HepG2 (cell line): ENCODE results near the gene METTL27. TPM values are rescaled to one million over a fixed set of nuclear protein-coding genes. Genes with fewer than 3 reads are reported as not detected.

Experiments used
- EHMT2 ChIP-seq: fragments of 200-600 bp; sonication (generic); IDR thresholded peaks from 2 replicates; pipeline ENCODE4 v1.7.0; 2017; ENCODE audit warnings: antibody characterized with exemption, low read depth, low read length, borderline replicate concordance
- ETV5 ChIP-seq: IDR thresholded peaks from 2 replicates; pipeline ENCODE4 v1.6.1; 2018; ENCODE audit warnings: missing biosample characterization, missing genetic modification reagents, inconsistent platforms, borderline replicate concordance
- HDAC1 ChIP-seq: sonication (generic); formaldehyde crosslinking; IDR thresholded peaks from 2 replicates; pipeline ENCODE4 v1.5.1; 2020; ENCODE audit warnings: mild to moderate bottlenecking, missing genetic modification reagents
- HIC2 ChIP-seq: sonication (generic); formaldehyde crosslinking; IDR thresholded peaks from 2 replicates; pipeline ENCODE4 v1.9.0; 2022; ENCODE audit warnings: low read depth, missing genetic modification reagents
- MED1 ChIP-seq: sonication (generic); formaldehyde crosslinking; IDR thresholded peaks from 2 replicates; pipeline ENCODE4 v1.4.0; 2020; ENCODE audit warnings: missing genetic modification reagents
- MED8 ChIP-seq: sonication (generic); formaldehyde crosslinking; IDR thresholded peaks from 2 replicates; pipeline ENCODE4 v1.8.1; 2023; ENCODE audit warnings: mild to moderate bottlenecking, missing genetic modification reagents; ENCODE audit not compliant: insufficient replicate concordance
- MTF2 ChIP-seq: sonication (generic); formaldehyde crosslinking; IDR thresholded peaks from 2 replicates; pipeline ENCODE4 v1.5.0; 2020; ENCODE audit warnings: missing genetic modification reagents, borderline replicate concordance
- NONO ChIP-seq, 2 experiments: fragments of 450-650 bp in 1 of 2; sonication (generic) in 1 of 2; formaldehyde crosslinking in 1 of 2; IDR thresholded peaks in 1 of 2; conservative IDR thresholded peaks in 1 of 2; 2 replicates each; pipeline versions ENCODE4 v1.6.1 to v1.8.0; 2017 to 2022; ENCODE audit warnings: mild to moderate bottlenecking in 1 of 2, missing genetic modification reagents in 1 of 2, moderate library complexity in 1 of 2
- PAX8 ChIP-seq: sonication (generic); formaldehyde crosslinking; IDR thresholded peaks from 2 replicates; pipeline ENCODE4 v1.8.0; 2022; ENCODE audit warnings: mild to moderate bottlenecking, missing genetic modification reagents, borderline replicate concordance
- RAD21 ChIP-seq: fragments of 450-650 bp; formaldehyde crosslinking; IDR thresholded peaks from 2 replicates; pipeline ENCODE4 v1.5.0; 2020; ENCODE audit warnings: mild to moderate bottlenecking
- REPIN1 ChIP-seq: sonication (generic); formaldehyde crosslinking; IDR thresholded peaks from 2 replicates; pipeline ENCODE4 v1.8.0; 2022; ENCODE audit warnings: missing genetic modification reagents, low read depth, mild to moderate bottlenecking, borderline replicate concordance
- SALL1 ChIP-seq: sonication (generic); formaldehyde crosslinking; IDR thresholded peaks from 2 replicates; pipeline ENCODE4 v1.8.0; 2022; ENCODE audit warnings: mild to moderate bottlenecking, missing genetic modification reagents
- SIX4 ChIP-seq: sonication (generic); formaldehyde crosslinking; IDR thresholded peaks from 2 replicates; pipeline ENCODE4 v1.4.0; 2020; ENCODE audit warnings: missing genetic modification reagents
- SMAD3 ChIP-seq: sonication (generic); formaldehyde crosslinking; IDR thresholded peaks from 2 replicates; pipeline ENCODE4 v1.4.0; 2020; ENCODE audit warnings: missing genetic modification reagents
- TARDBP ChIP-seq: sonication (generic); formaldehyde crosslinking; IDR thresholded peaks from 2 replicates; pipeline ENCODE4 v1.8.0; 2022; ENCODE audit warnings: mild to moderate bottlenecking, missing genetic modification reagents
- TMF1 ChIP-seq: sonication (generic); formaldehyde crosslinking; IDR thresholded peaks from 2 replicates; pipeline ENCODE4 v1.8.1; 2022; ENCODE audit warnings: low read depth, missing genetic modification reagents
- ZFX ChIP-seq: sonication (generic); formaldehyde crosslinking; IDR thresholded peaks from 2 replicates; pipeline ENCODE4 v1.4.0; 2020; ENCODE audit warnings: mild to moderate bottlenecking, low read depth, missing genetic modification reagents, moderate library complexity
- ZMYM3 ChIP-seq: sonication (generic); formaldehyde crosslinking; IDR thresholded peaks from 2 replicates; pipeline ENCODE4 v1.5.1; 2020; ENCODE audit warnings: mild to moderate bottlenecking, missing genetic modification reagents
- ZNF274 ChIP-seq: sonication (generic); formaldehyde crosslinking; IDR thresholded peaks from 2 replicates; pipeline ENCODE4 v1.5.1; 2020; ENCODE audit warnings: mild to moderate bottlenecking, missing genetic modification reagents
- ZNF292 ChIP-seq: sonication (generic); formaldehyde crosslinking; IDR thresholded peaks from 2 replicates; pipeline ENCODE4 v1.8.1; 2022; ENCODE audit warnings: mild to moderate bottlenecking, low read depth, missing genetic modification reagents, borderline replicate concordance
- ZNF607 ChIP-seq: sonication (generic); formaldehyde crosslinking; IDR thresholded peaks from 2 replicates; pipeline ENCODE4 v1.5.1; 2020; ENCODE audit warnings: missing genetic modification reagents, mild to moderate bottlenecking, borderline replicate concordance
- ZNF639 ChIP-seq: conservative IDR thresholded peaks from 2 replicates; pipeline ENCODE4 v1.6.1; 2018; ENCODE audit warnings: missing genetic modification reagents
- polyA plus RNA-seq, 8 experiments: library from polyadenylated mRNA; depleted of rRNA in 3 of 8; stranded (reverse) in 7 of 8; unstranded in 1 of 8; fragments of >200 nt; fragmentation: Illumina TruSeq in 4 of 8; extraction: Trizol in 4 of 8; gene quantifications; 2 replicates each; pipeline versions ENCODE4 v1.2.1 to v1.2.3, GENCODE V29; 2011 to 2016; ENCODE audit warnings: low read depth in 4 of 8, missing spikeins in 1 of 8, mixed read lengths in 1 of 8; ENCODE audit not compliant: insufficient read depth in 1 of 8
- total RNA-seq, 5 experiments: library from RNA; depleted of rRNA; stranded (reverse); fragments of >200 nt; fragmentation: Illumina TruSeq; extraction: Trizol; gene quantifications; 2 replicates each; pipeline ENCODE4 v1.2.3, GENCODE V29; 2016; ENCODE audit warnings: low read depth in 1 of 5
- TF ChIP-seq, protein P1 (sequence below): sonication (generic); formaldehyde crosslinking; IDR thresholded peaks from 2 replicates; pipeline ENCODE4 v1.5.1; 2020; ENCODE audit warnings: mild to moderate bottlenecking, moderate library complexity, missing genetic modification reagents

Gene METTL27
- total and polyA plus RNA-seq, 2 of the 13 experiments (the other 11 are each of a cell fraction or from before 2014, with no cell fraction given) = 2.0 to 3.0 TPM

- TF ChIP-seq SMAD3 (CRISPR knock-in tag) = no peak
- peak; percentile 62 for TF ChIP-seq SALL1 (CRISPR knock-in tag)
- peak; percentile 65; the same call in 1 of the 2 replicates for TF ChIP-seq TARDBP (CRISPR knock-in tag)
- no peak for TF ChIP-seq PAX8
- no peak for TF ChIP-seq EHMT2
- TF ChIP-seq RAD21 (CRISPR knock-in tag) = no peak
- no peak for TF ChIP-seq MED8 (CRISPR knock-in tag)
- TF ChIP-seq HIC2 (CRISPR knock-in tag) = no peak
- TF ChIP-seq ETV5 (CRISPR knock-in tag) = peak; percentile 42; the same call in 1 of the 2 replicates
- peak; percentile 48 for TF ChIP-seq ZMYM3
- no peak for TF ChIP-seq ZNF639 (CRISPR knock-in tag)
- peak; percentile 55; the same call in 1 of the 2 replicates for TF ChIP-seq HDAC1 (CRISPR knock-in tag)
- TF ChIP-seq ZFX (CRISPR knock-in tag) = peak; percentile 88
- no peak for TF ChIP-seq MTF2 (CRISPR knock-in tag)
- TF ChIP-seq, protein P1, sequence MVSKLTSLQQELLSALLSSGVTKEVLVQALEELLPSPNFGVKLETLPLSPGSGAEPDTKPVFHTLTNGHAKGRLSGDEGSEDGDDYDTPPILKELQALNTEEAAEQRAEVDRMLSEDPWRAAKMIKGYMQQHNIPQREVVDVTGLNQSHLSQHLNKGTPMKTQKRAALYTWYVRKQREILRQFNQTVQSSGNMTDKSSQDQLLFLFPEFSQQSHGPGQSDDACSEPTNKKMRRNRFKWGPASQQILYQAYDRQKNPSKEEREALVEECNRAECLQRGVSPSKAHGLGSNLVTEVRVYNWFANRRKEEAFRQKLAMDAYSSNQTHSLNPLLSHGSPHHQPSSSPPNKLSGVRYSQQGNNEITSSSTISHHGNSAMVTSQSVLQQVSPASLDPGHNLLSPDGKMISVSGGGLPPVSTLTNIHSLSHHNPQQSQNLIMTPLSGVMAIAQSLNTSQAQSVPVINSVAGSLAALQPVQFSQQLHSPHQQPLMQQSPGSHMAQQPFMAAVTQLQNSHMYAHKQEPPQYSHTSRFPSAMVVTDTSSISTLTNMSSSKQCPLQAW (CRISPR knock-in tag) = peak; percentile 40; the same call in 1 of the 2 replicates
- no peak for TF ChIP-seq ZNF292 (CRISPR knock-in tag)
- TF ChIP-seq MED1 = 0 out of 2 replicates have a peak, but pooled peaks have one; percentile 19
- TF ChIP-seq ZNF274 = peak; percentile 54; the same call in 1 of the 2 replicates
- TF ChIP-seq SIX4 (CRISPR knock-in tag) = no peak
- TF ChIP-seq NONO (IDR thresholded peaks at IDR 0.05) = no peak
- no peak for TF ChIP-seq NONO (CRISPR knock-in tag; conservative IDR thresholded peaks at IDR 0.05)
- no peak for TF ChIP-seq ZNF607 (CRISPR knock-in tag)
- TF ChIP-seq TMF1 (CRISPR knock-in tag) = no peak
- no peak for TF ChIP-seq REPIN1 (CRISPR knock-in tag)
Measured at GRCh38 chr7:73842067-73842976, at the start of gene METTL27 (continued).
